HK-2 (cell line): Measurements from ENCODE around the gene KCNQ1.

Source experiments
- DNase-seq: peaks from one replicate; pipeline ENCODE4 v3.0.0-alpha.2; 2018; ENCODE audit not compliant: unreplicated experiment

Gene KCNQ1

GRCh38 chr11:2647167-2647566 lies 202.4 kb downstream of the KCNQ1 start:
- no peak for DNase-seq

- DNase-seq, result no peak
These were observed 203.1 kb downstream of the KCNQ1 start for GRCh38 chr11:2647953-2648352.

GRCh38 chr11:2649400-2649799 lies 204.6 kb downstream of the KCNQ1 start:
- no peak for DNase-seq

GRCh38 chr11:2649848-2650247 lies 205.0 kb downstream of the KCNQ1 start:
- DNase-seq, result no peak

GRCh38 chr11:2650343-2650867 lies 205.6 kb downstream of the KCNQ1 start:
- DNase-seq, result no peak

GRCh38 chr11:2651054-2651617 lies 206.3 kb downstream of the KCNQ1 start:
- DNase-seq, result no peak

- DNase-seq, result no peak
These were observed 207.0 kb downstream of the KCNQ1 start for GRCh38 chr11:2651826-2652271.

GRCh38 chr11:2652333-2653197 lies 207.8 kb downstream of the KCNQ1 start:
- no peak for DNase-seq

GRCh38 chr11:2653198-2653551 lies 208.4 kb downstream of the KCNQ1 start:
- DNase-seq, result no peak

- no peak for DNase-seq
These were observed 209.3 kb downstream of the KCNQ1 start for GRCh38 chr11:2653930-2654739.

GRCh38 chr11:2655016-2655719 lies 210.4 kb downstream of the KCNQ1 start:
- DNase-seq, result no peak

GRCh38 chr11:2655834-2656622 lies 211.2 kb downstream of the KCNQ1 start:
- DNase-seq, result peak; percentile 44

- no peak for DNase-seq
These were observed 212.1 kb downstream of the KCNQ1 start for GRCh38 chr11:2656859-2657258.

GRCh38 chr11:2657697-2658284 lies 213.0 kb downstream of the KCNQ1 start:
- DNase-seq, result no peak

GRCh38 chr11:2660357-2660939 lies 215.6 kb downstream of the KCNQ1 start:
- DNase-seq, result no peak

GRCh38 chr11:2661173-2662023 lies 216.6 kb downstream of the KCNQ1 start:
- no peak for DNase-seq

GRCh38 chr11:2662024-2662312 lies 217.2 kb downstream of the KCNQ1 start:
- no peak for DNase-seq

GRCh38 chr11:2662430-2663299 lies 217.9 kb downstream of the KCNQ1 start:
- no peak for DNase-seq
